Neutrophil (primary cell): ENCODE measurements around the gene ZMYND12.
"Not testable (repeated sequence)": the region's sequence is repeated elsewhere in the genome, so short reads cannot be mapped to it uniquely, and the experiment has no call there.

Experiments
- H3K27ac ChIP-seq: fragments of 200-600 bp; sonication (generic); 2 replicates; pipeline ENCODE4 v1.5.1; 2016; ENCODE audit warnings: mild to moderate bottlenecking, moderate library complexity
- H3K27me3 ChIP-seq: fragments of 200-600 bp; sonication (generic); 2 replicates; pipeline ENCODE4 v1.6.0; 2016; ENCODE audit warnings: mild to moderate bottlenecking
- H3K36me3 ChIP-seq: fragments of 200-600 bp; sonication (generic); 2 replicates; pipeline ENCODE4 v1.5.1; 2017
- H3K4me1 ChIP-seq, 2 experiments: fragments of 200-600 bp in 1 of 2; sonication (generic) in 1 of 2; 1 replicate in 1 of 2; 2 replicates in 1 of 2; pipeline versions ENCODE4 v1.5.1 to v1.6.1; 2013 to 2016; ENCODE audit warnings: low read depth in 1 of 2, low read length in 1 of 2, mild to moderate bottlenecking in 1 of 2, moderate library complexity in 1 of 2; ENCODE audit not compliant: control insufficient read depth in 1 of 2, insufficient read depth in 1 of 2
- H3K4me3 ChIP-seq, 2 experiments: fragments of 200-600 bp in 1 of 2; sonication (generic) in 1 of 2; 1 replicate in 1 of 2; 2 replicates in 1 of 2; pipeline ENCODE4 v1.5.1; 2013 to 2016; ENCODE audit warnings: low read depth in 1 of 2, low read length in 1 of 2, mild to moderate bottlenecking in 1 of 2, moderate library complexity in 1 of 2
- H3K9me3 ChIP-seq: fragments of 200-600 bp; sonication (generic); 2 replicates; pipeline ENCODE4 v1.5.1; 2016
- CTCF ChIP-seq: fragments of 200-600 bp; sonication (generic); IDR thresholded peaks from 2 replicates; pipeline ENCODE4 v1.5.1; 2016; ENCODE audit warnings: antibody characterized with exemption

Gene ZMYND12

GRCh38 chr1:42482635-42483153 is 26.9 kb upstream of the ZMYND12 start:
- no peaks in the 10 kb centered on the region for H3K36me3 ChIP-seq
- H3K4me3 ChIP-seq = no peak overlapping the region
- no peak for TF ChIP-seq CTCF
- no peaks in the 10 kb centered on the region for H3K4me1 ChIP-seq
- no peaks in the 10 kb centered on the region for H3K27me3 ChIP-seq
- H3K9me3 ChIP-seq = no peaks in the 10 kb centered on the region
- no peak overlapping the region for H3K27ac ChIP-seq

- no peak for TF ChIP-seq CTCF
- no peaks in the 10 kb centered on the region for H3K9me3 ChIP-seq
- H3K4me3 ChIP-seq = no peak overlapping the region
- H3K27me3 ChIP-seq = no peaks in the 10 kb centered on the region
- no peaks in the 10 kb centered on the region for H3K4me1 ChIP-seq
- H3K27ac ChIP-seq = no peak overlapping the region
- no peaks in the 10 kb centered on the region for H3K36me3 ChIP-seq
These were observed 25.1 kb upstream of the ZMYND12 start for GRCh38 chr1:42480921-42481320.

GRCh38 chr1:42479621-42480020 is 23.8 kb upstream of the ZMYND12 start:
- no peaks in the 10 kb centered on the region for H3K9me3 ChIP-seq
- no peak overlapping the region for H3K4me3 ChIP-seq
- no peak for TF ChIP-seq CTCF
- no peaks in the 10 kb centered on the region for H3K4me1 ChIP-seq
- no peak overlapping the region for H3K27ac ChIP-seq
- no peaks in the 10 kb centered on the region for H3K36me3 ChIP-seq
- no peaks in the 10 kb centered on the region for H3K27me3 ChIP-seq

GRCh38 chr1:42477775-42478174 is 22.0 kb upstream of the ZMYND12 start:
- H3K27ac ChIP-seq = no peak overlapping the region
- TF ChIP-seq CTCF = no peak
- no peak overlapping the region for H3K4me3 ChIP-seq
- no peaks in the 10 kb centered on the region for H3K36me3 ChIP-seq
- no peaks in the 10 kb centered on the region for H3K9me3 ChIP-seq
- H3K27me3 ChIP-seq = no peaks in the 10 kb centered on the region
- H3K4me1 ChIP-seq = no peaks in the 10 kb centered on the region

- not testable (repeated sequence) for H3K4me1 ChIP-seq
These were observed 21.5 kb upstream of the ZMYND12 start for GRCh38 chr1:42477354-42477753.

GRCh38 chr1:42476605-42477004 is 20.8 kb upstream of the ZMYND12 start:
- no peaks in the 10 kb centered on the region for H3K27me3 ChIP-seq
- H3K4me3 ChIP-seq = no peak overlapping the region
- no peaks in the 10 kb centered on the region for H3K36me3 ChIP-seq
- no peaks in the 10 kb centered on the region for H3K4me1 ChIP-seq
- no peak for TF ChIP-seq CTCF
- no peaks in the 10 kb centered on the region for H3K9me3 ChIP-seq
- H3K27ac ChIP-seq = no peak overlapping the region

More at GRCh38 chr1:42477354-42477753, 21.5 kb upstream of the ZMYND12 start:
- H3K27me3 ChIP-seq, H3K36me3 ChIP-seq, H3K4me3 ChIP-seq, H3K27ac ChIP-seq, H3K9me3 ChIP-seq: not testable (repeated sequence)
